ENCODE measurements around the gene LRRC36.
A peak's percentile ranks its signal among the peaks of the same experiment; 100 is the strongest.

Gene LRRC36

DNA sequence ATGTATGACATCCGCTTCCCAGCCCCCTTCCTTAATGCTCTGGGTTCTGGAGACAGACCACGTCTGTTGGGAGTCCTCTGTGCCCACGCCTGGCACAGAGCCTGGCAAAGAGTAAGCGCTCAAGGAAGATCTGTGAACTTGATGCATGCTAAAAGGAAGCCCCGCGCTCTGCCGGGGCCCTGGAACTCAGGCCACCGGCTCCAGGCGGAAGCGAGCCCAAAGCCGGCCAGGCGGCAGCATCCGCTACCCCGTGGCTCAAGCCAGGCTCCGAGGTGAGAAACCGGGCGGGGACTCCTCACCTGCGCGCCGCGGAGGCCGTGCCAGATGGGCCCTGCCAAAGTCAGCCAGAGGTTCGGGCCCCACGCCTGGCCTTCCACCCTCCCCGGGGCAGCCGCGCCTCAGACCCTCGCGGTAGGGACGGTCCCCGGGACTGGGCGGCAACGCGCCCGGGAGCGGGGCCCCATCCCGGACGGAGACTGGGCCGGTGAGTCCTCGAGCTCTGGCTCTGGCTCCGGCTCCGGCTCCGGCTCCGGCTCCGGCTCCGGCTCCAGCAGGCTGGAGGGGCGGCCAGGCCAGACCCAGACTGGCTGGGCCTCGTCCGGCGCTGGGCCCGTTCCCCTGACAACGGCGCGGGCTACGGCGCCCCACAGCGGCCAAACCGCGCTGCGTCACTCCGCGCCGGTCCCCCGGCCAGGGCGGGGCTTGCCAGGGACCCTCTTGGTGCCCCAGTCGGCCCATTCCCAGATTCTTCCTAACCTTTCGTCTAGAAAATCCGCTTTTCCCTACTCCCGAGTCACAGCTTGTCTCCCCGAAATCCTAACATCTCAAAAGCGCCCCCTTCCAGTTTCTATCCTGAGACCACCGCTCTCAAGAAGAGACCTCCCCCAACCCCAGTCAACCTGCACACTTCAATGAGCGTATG lies 89.5 kb downstream of the LRRC36 start, which contains the start of gene ZDHHC1:
Gene ZDHHC1 (minus strand): TSS at position 606 of the 922 bp plus-strand sequence. CDS start 8,702 bp downstream, outside the sequence.
- DNase-seq (ENCODE audit: low read depth in 1 of 2, low spot score in 1 of 2) = no peak
- Histone ChIP-seq H3K27me3 (ENCODE audit: insufficient read depth, poor library complexity, severe bottlenecking) (peaks cover 16% of the 10 kb centered on the region), H3K27ac (replicated peaks) (no peak within 1 kb of the TSS), H3K4me3 (replicated peaks; ENCODE audit: insufficient read depth, low read length) (peak within 1 kb of the TSS; percentile 59)
- TF ChIP-seq SPI1 (IDR thresholded peaks at IDR 0.05; ENCODE audit: borderline replicate concordance, low read depth) (no peak), POLR2AphosphoS5 (IDR thresholded peaks at IDR 0.05; ENCODE audit: low read depth) (no peak), GABPA (IDR thresholded peaks at IDR 0.05; ENCODE audit: low read depth) (no peak)
- TF ChIP-seq, protein P1, sequence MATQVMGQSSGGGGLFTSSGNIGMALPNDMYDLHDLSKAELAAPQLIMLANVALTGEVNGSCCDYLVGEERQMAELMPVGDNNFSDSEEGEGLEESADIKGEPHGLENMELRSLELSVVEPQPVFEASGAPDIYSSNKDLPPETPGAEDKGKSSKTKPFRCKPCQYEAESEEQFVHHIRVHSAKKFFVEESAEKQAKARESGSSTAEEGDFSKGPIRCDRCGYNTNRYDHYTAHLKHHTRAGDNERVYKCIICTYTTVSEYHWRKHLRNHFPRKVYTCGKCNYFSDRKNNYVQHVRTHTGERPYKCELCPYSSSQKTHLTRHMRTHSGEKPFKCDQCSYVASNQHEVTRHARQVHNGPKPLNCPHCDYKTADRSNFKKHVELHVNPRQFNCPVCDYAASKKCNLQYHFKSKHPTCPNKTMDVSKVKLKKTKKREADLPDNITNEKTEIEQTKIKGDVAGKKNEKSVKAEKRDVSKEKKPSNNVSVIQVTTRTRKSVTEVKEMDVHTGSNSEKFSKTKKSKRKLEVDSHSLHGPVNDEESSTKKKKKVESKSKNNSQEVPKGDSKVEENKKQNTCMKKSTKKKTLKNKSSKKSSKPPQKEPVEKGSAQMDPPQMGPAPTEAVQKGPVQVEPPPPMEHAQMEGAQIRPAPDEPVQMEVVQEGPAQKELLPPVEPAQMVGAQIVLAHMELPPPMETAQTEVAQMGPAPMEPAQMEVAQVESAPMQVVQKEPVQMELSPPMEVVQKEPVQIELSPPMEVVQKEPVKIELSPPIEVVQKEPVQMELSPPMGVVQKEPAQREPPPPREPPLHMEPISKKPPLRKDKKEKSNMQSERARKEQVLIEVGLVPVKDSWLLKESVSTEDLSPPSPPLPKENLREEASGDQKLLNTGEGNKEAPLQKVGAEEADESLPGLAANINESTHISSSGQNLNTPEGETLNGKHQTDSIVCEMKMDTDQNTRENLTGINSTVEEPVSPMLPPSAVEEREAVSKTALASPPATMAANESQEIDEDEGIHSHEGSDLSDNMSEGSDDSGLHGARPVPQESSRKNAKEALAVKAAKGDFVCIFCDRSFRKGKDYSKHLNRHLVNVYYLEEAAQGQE (IDR thresholded peaks at IDR 0.05; ENCODE audit: insufficient replicate concordance, low read depth) = no peak
- TF ChIP-seq, protein P2, sequence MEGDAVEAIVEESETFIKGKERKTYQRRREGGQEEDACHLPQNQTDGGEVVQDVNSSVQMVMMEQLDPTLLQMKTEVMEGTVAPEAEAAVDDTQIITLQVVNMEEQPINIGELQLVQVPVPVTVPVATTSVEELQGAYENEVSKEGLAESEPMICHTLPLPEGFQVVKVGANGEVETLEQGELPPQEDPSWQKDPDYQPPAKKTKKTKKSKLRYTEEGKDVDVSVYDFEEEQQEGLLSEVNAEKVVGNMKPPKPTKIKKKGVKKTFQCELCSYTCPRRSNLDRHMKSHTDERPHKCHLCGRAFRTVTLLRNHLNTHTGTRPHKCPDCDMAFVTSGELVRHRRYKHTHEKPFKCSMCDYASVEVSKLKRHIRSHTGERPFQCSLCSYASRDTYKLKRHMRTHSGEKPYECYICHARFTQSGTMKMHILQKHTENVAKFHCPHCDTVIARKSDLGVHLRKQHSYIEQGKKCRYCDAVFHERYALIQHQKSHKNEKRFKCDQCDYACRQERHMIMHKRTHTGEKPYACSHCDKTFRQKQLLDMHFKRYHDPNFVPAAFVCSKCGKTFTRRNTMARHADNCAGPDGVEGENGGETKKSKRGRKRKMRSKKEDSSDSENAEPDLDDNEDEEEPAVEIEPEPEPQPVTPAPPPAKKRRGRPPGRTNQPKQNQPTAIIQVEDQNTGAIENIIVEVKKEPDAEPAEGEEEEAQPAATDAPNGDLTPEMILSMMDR (IDR thresholded peaks at IDR 0.05; ENCODE audit: insufficient read depth, low read length) = no peak

DNA sequence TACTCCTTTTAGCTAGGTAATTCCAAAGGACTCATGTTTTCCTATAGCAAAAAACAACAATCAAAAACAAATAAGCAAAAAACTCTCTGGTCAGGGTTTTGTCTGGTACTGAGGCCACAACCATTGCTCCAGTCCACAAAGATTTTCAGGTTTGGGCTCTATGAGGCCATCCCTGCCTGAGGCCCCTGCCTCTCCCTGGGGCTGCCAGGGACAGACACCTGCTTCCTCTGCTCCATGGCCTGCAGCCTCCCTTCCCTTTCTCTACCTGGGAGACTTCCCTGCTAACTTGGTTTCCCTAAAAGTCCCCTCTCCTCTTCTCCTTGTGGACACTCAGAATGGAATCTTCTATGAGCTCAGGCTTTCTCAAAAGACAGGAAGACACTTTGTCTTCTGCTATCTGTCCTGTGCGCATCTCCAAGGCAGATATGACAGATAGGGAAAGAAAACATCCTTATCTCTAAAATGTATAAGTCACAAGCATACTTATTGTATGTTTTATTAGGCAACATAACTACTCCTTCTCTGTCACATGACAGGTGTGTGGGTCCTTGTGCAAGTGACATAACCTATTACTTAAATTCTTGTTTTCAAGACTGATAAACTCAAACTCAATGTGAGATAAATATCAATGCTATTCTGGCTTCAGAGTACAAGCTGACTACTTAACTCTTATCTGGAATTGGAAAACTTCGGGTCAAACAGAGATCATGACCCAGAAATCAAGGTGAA lies 90.9 kb downstream of the LRRC36 start:
- peaks cover 16% of the 10 kb centered on the region for H3K27me3 ChIP-seq (ENCODE audit: insufficient read depth, poor library complexity, severe bottlenecking)
- no peak for DNase-seq (ENCODE audit: low read depth in 1 of 2, low spot score in 1 of 2)
- no peak overlapping the region for H3K27ac ChIP-seq (replicated peaks)
- TF ChIP-seq GABPA (IDR thresholded peaks at IDR 0.05; ENCODE audit: low read depth) (no peak), POLR2AphosphoS5 (IDR thresholded peaks at IDR 0.05; ENCODE audit: low read depth) (no peak), SPI1 (IDR thresholded peaks at IDR 0.05; ENCODE audit: borderline replicate concordance, low read depth) (no peak)
- TF ChIP-seq, protein P1 (IDR thresholded peaks at IDR 0.05; ENCODE audit: insufficient replicate concordance, low read depth) = no peak
- TF ChIP-seq, protein P2 (IDR thresholded peaks at IDR 0.05; ENCODE audit: insufficient read depth, low read length) = no peak
- no peak overlapping the region for H3K4me3 ChIP-seq (replicated peaks; ENCODE audit: insufficient read depth, low read length)

DNA sequence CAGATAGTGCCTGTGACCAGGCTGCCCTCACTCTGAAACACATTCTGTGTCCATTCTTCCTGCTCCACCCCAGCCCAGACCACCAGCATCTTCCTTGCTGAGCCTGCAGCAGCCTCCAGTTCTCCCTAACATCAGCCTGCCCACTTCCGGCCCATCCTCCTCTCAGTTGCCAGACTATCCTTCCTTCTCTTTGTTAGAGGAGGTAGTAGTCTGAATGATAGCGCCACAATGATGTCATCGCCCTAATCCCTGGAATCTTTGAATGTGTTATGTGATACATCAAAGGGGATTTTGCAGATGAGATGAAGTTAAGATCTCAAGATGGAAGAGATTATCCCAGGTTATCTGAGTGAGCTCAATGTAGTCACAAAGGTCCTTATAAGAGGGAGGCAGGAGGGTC lies 92.9 kb downstream of the LRRC36 start:
- Histone ChIP-seq H3K27me3 (ENCODE audit: insufficient read depth, poor library complexity, severe bottlenecking) (peaks cover 16% of the 10 kb centered on the region), H3K4me3 (replicated peaks; ENCODE audit: insufficient read depth, low read length) (no peak overlapping the region), H3K27ac (replicated peaks) (no peak overlapping the region)
- no peak for TF ChIP-seq SPI1 (IDR thresholded peaks at IDR 0.05; ENCODE audit: borderline replicate concordance, low read depth)
- TF ChIP-seq, protein P2 (IDR thresholded peaks at IDR 0.05; ENCODE audit: insufficient read depth, low read length) = no peak
- TF ChIP-seq, protein P1 (IDR thresholded peaks at IDR 0.05; ENCODE audit: insufficient replicate concordance, low read depth) = no peak
- no peak for TF ChIP-seq POLR2AphosphoS5 (IDR thresholded peaks at IDR 0.05; ENCODE audit: low read depth)
- no peak for TF ChIP-seq GABPA (IDR thresholded peaks at IDR 0.05; ENCODE audit: low read depth)
- no peak for DNase-seq (ENCODE audit: low read depth in 1 of 2, low spot score in 1 of 2)
